Measurements from ENCODE around the gene SLFN11. TPM values are rescaled to one million over a fixed set of nuclear protein-coding genes. Genes with fewer than 3 reads are reported as not detected.
"Not testable (repeated sequence)": the region's sequence is repeated elsewhere in the genome, so short reads cannot be mapped to it uniquely, and the experiment has no call there.

The SLFN11 gene
- total and polyA plus RNA-seq, 2 experiments from 2014 or later, result 2.5 to 8.3 TPM

- no peak overlapping the region for H2AFZ ChIP-seq
- 78% methylated on average over 5 of the region's 5 CpGs for WGBS (ENCODE audit: low lambda C conversion rate, missing lambda C conversion rate)
- H4K20me1 ChIP-seq (ENCODE audit: insufficient read depth, poor library complexity, severe bottlenecking), result no peaks in the 10 kb centered on the region
- H3K27me3 ChIP-seq, result peaks cover 38% of the 10 kb centered on the region
- no peak for TF ChIP-seq CTCF (IDR thresholded peaks at IDR 0.05; ENCODE audit: poor library complexity)
- TF ChIP-seq EZH2 (IDR thresholded peaks at IDR 0.05; ENCODE audit: borderline replicate concordance), result no peak
- TF ChIP-seq EZH2phosphoT487 (IDR thresholded peaks at IDR 0.05; ENCODE audit: low read depth, severe bottlenecking, unreplicated experiment), result no peak
- no peaks in the 10 kb centered on the region for H3K9me2 ChIP-seq (replicated peaks; ENCODE audit: insufficient read depth)
- DNase-seq (ENCODE audit: low spot score), result no peak
- no peak overlapping the region for H3K4me2 ChIP-seq
- peaks cover 7% of the 10 kb centered on the region for H3K4me1 ChIP-seq (ENCODE audit: insufficient read depth)
- H3K79me2 ChIP-seq, result no peaks in the 10 kb centered on the region
- no peak overlapping the region for H3K4me3 ChIP-seq
- no peak overlapping the region for H3K27ac ChIP-seq
- no peaks in the 10 kb centered on the region for H3K36me3 ChIP-seq (replicated peaks; ENCODE audit: insufficient read depth, low read depth)
- H3K9me3 ChIP-seq (ENCODE audit: low read depth), result no peaks in the 10 kb centered on the region
Observed at GRCh38 chr17:35341411-35341992, 31.9 kb downstream of the SLFN11 start.

- Histone ChIP-seq H3K27me3 (peaks cover 8% of the 10 kb centered on the region), H3K9me2 (replicated peaks; ENCODE audit: insufficient read depth) (no peaks in the 10 kb centered on the region), H3K36me3 (replicated peaks; ENCODE audit: insufficient read depth, low read depth) (no peaks in the 10 kb centered on the region), H4K20me1 (ENCODE audit: insufficient read depth, poor library complexity, severe bottlenecking) (no peaks in the 10 kb centered on the region), H3K4me1 (ENCODE audit: insufficient read depth) (no peaks in the 10 kb centered on the region), H3K79me2 (no peaks in the 10 kb centered on the region), H3K9me3 (ENCODE audit: low read depth) (no peaks in the 10 kb centered on the region), H3K4me3 (no peak overlapping the region), H3K4me2 (no peak overlapping the region), H3K27ac (no peak overlapping the region), H2AFZ (no peak overlapping the region)
- 96% methylated on average over 2 of the region's 2 CpGs for WGBS (ENCODE audit: low lambda C conversion rate, missing lambda C conversion rate)
- DNase-seq (ENCODE audit: low spot score), result no peak
- TF ChIP-seq EZH2phosphoT487 (IDR thresholded peaks at IDR 0.05; ENCODE audit: low read depth, severe bottlenecking, unreplicated experiment) (no peak), CTCF (IDR thresholded peaks at IDR 0.05; ENCODE audit: poor library complexity) (no peak), EZH2 (IDR thresholded peaks at IDR 0.05; ENCODE audit: borderline replicate concordance) (no peak)
Observed at GRCh38 chr17:35338230-35338629, 35.2 kb downstream of the SLFN11 start.

GRCh38 chr17:35337364-35337763, 36.1 kb downstream of the SLFN11 start:
- Histone ChIP-seq H3K27me3 (no peaks in the 10 kb centered on the region), H3K36me3 (replicated peaks; ENCODE audit: insufficient read depth, low read depth) (no peaks in the 10 kb centered on the region), H3K9me2 (replicated peaks; ENCODE audit: insufficient read depth) (no peaks in the 10 kb centered on the region), H3K79me2 (no peaks in the 10 kb centered on the region), H4K20me1 (ENCODE audit: insufficient read depth, poor library complexity, severe bottlenecking) (no peaks in the 10 kb centered on the region), H3K4me3 (no peak overlapping the region), H2AFZ (no peak overlapping the region), H3K9me3 (ENCODE audit: low read depth) (no peaks in the 10 kb centered on the region), H3K4me1 (ENCODE audit: insufficient read depth) (no peaks in the 10 kb centered on the region), H3K4me2 (no peak overlapping the region), H3K27ac (no peak overlapping the region)
- no peak for TF ChIP-seq EZH2phosphoT487 (IDR thresholded peaks at IDR 0.05; ENCODE audit: low read depth, severe bottlenecking, unreplicated experiment)
- TF ChIP-seq EZH2 (IDR thresholded peaks at IDR 0.05; ENCODE audit: borderline replicate concordance), result no peak
- TF ChIP-seq CTCF (IDR thresholded peaks at IDR 0.05; ENCODE audit: poor library complexity), result no peak
- no peak for DNase-seq (ENCODE audit: low spot score)

GRCh38 chr17:35333578-35333977, 39.8 kb downstream of the SLFN11 start:
- peak; percentile 29 for DNase-seq (ENCODE audit: low spot score)
- not testable (repeated sequence) for H3K9me2 ChIP-seq (replicated peaks; ENCODE audit: insufficient read depth); H3K27ac ChIP-seq; H2AFZ ChIP-seq; H3K9me3 ChIP-seq (ENCODE audit: low read depth); H3K36me3 ChIP-seq (replicated peaks; ENCODE audit: insufficient read depth, low read depth); H3K4me2 ChIP-seq; H3K27me3 ChIP-seq; H3K4me1 ChIP-seq (ENCODE audit: insufficient read depth); H3K4me3 ChIP-seq; H4K20me1 ChIP-seq (ENCODE audit: insufficient read depth, poor library complexity, severe bottlenecking); H3K79me2 ChIP-seq
- WGBS (ENCODE audit: low lambda C conversion rate, missing lambda C conversion rate), result 72% methylated on average over 5 of the region's 5 CpGs

All from hepatocyte (in vitro differentiated cells).